Esophagus squamous epithelium (tissue), 5 donors: ENCODE measurements around the gene TFEB. TPM values are rescaled to one million over a fixed set of nuclear protein-coding genes. Genes with fewer than 3 reads are reported as not detected.

ENCODE experiments used
- DNase-seq: peaks from one replicate; lab custom pipeline; 2025; lab: John Stamatoyannopoulos, UW
- H3K27ac ChIP-seq, 4 donors: fragments of 200-600 bp; sonication (generic); one replicate each; pipeline ENCODE4 v1.5.1; 2016 to 2019; ENCODE audit warnings: mild to moderate bottlenecking in 1 of 4
- H3K27me3 ChIP-seq, 4 donors: fragments of 200-600 bp; sonication (generic); 1 replicate in 3 of 4; 2 replicates in 1 of 4; pipeline versions ENCODE4 v1.5.1 to v1.6.0; 2017 to 2021; ENCODE audit warnings: antibody characterized with exemption in 1 of 4
- H3K36me3 ChIP-seq, 3 donors: fragments of 200-600 bp; sonication (generic); one replicate each; pipeline ENCODE4 v1.5.1; 2016 to 2019
- H3K4me1 ChIP-seq, 3 donors: fragments of 200-600 bp; sonication (generic); one replicate each; pipeline ENCODE4 v1.5.1; 2017 to 2019
- H3K4me3 ChIP-seq, 4 donors: fragments of 200-600 bp; sonication (generic); 1 replicate in 3 of 4; 2 replicates in 1 of 4; pipeline ENCODE4 v1.5.1; 2016 to 2019; ENCODE audit warnings: mild to moderate bottlenecking in 2 of 4, moderate library complexity in 1 of 4
- H3K9me3 ChIP-seq, 3 donors: fragments of 200-600 bp; sonication (generic); one replicate each; pipeline ENCODE4 v1.5.1; 2016 to 2019
- CTCF ChIP-seq, 6 experiments: fragments of 450-650 bp in 4 of 6; fragments of 200-600 bp in 2 of 6; sonication (generic) in 2 of 6; IDR thresholded peaks; one replicate each; pipeline ENCODE4 v1.5.1; 2016 to 2019; ENCODE audit warnings: antibody characterized with exemption in 6 of 6, mild to moderate bottlenecking in 4 of 6, moderate library complexity in 4 of 6
- POLR2A ChIP-seq, 4 donors: fragments of 450-650 bp; IDR thresholded peaks; one replicate each; pipeline ENCODE4 v1.6.1; 2017; ENCODE audit warnings: antibody characterized with exemption in 4 of 4, mild to moderate bottlenecking in 4 of 4, moderate library complexity in 3 of 4
- WGBS, 2 donors: methylation state at CpG; one replicate each; pipeline ENCODE4 v1.1.5; 2018; 5-methylcytosine and 5-hydroxymethylcytosine counted together
- intact Hi-C: fragments of 100-400 bp; cut with DNase I; formaldehyde crosslinking; loops from one replicate; pipeline ENCODE4 v1.15.0; 2022
- total RNA-seq, 4 donors: library from RNA; depleted of rRNA; stranded (reverse); fragments of >200 nt; gene quantifications; one replicate each; pipeline ENCODE4 v1.1.0, GENCODE V29; 2016
- donor health status: DM: yes; HTN: yes; CAD: no.

TFEB gene
- total RNA-seq, 4 donors from 2014 or later, result 7.0 to 17.5 (median 13.4) TPM

- Histone ChIP-seq H3K36me3 (peaks cover 0 to 8% (median 0%) of the 10 kb centered on the region in 3 donors), H3K9me3 (no peaks in the 10 kb centered on the region), H3K27me3 (peaks cover 0 to 4% (median 0%) of the 10 kb centered on the region in 4 donors), H3K27ac (no peak overlapping the region), H3K4me3 (no peak overlapping the region), H3K4me1 (peaks cover 8 to 22% (median 16%) of the 10 kb centered on the region in 3 donors)
- 90 to 94% methylated on average over 2 to 3 of the region's 9 CpGs for WGBS, 2 donors
- TF ChIP-seq POLR2A (IDR thresholded peaks at IDR 0.05) (no peak), CTCF (IDR thresholded peaks at IDR 0.05) (no peak)
- DNase-seq, result no peak
- intact Hi-C loops, result loop anchor here (5.0 kb wide), 2 partner anchors 77 to 312 kb away; no protein-coding TSS in a partner anchor
These were observed 55.7 kb downstream of the TFEB start for GRCh38 chr6:41679696-41680095.

- H3K4me1 ChIP-seq, result peaks cover 8 to 18% (median 16%) of the 10 kb centered on the region in 3 donors
- TF ChIP-seq CTCF (IDR thresholded peaks at IDR 0.05), result no peak
- no peak for TF ChIP-seq POLR2A (IDR thresholded peaks at IDR 0.05)
- DNase-seq, result no peak
These were observed 56.8 kb downstream of the TFEB start for GRCh38 chr6:41678511-41679084.

GRCh38 chr6:41677124-41677921 is 58.1 kb downstream of the TFEB start:
- H3K27ac ChIP-seq, result no peak overlapping the region
- no peak overlapping the region for H3K4me3 ChIP-seq
- H3K4me1 ChIP-seq, result peaks cover 0 to 5% (median 5%) of the 10 kb centered on the region in 3 donors
- TF ChIP-seq POLR2A (IDR thresholded peaks at IDR 0.05), result no peak
- TF ChIP-seq CTCF (IDR thresholded peaks at IDR 0.05), result no peak
- H3K27me3 ChIP-seq, result peaks cover 0 to 4% (median 0%) of the 10 kb centered on the region in 4 donors
- no peaks in the 10 kb centered on the region for H3K9me3 ChIP-seq
- 88 to 89% methylated on average over 6 to 22 of the region's 25 CpGs for WGBS, 2 donors
- intact Hi-C loops, result no loop called here
- DNase-seq, result no peak
- H3K36me3 ChIP-seq, result no peaks in the 10 kb centered on the region

More at GRCh38 chr6:41678511-41679084, 56.8 kb downstream of the TFEB start:
- H3K4me3 ChIP-seq, result no peak overlapping the region
- intact Hi-C loops, result no loop called here
- H3K27ac ChIP-seq, result no peak overlapping the region
- H3K27me3 ChIP-seq, result peaks cover 0 to 6% (median 0%) of the 10 kb centered on the region in 4 donors
- no peaks in the 10 kb centered on the region for H3K36me3 ChIP-seq
- WGBS, 2 donors, result 75 to 82% methylated on average over 8 of the region's 8 CpGs
- no peaks in the 10 kb centered on the region for H3K9me3 ChIP-seq

- Histone ChIP-seq H3K36me3 (no peaks in the 10 kb centered on the region), H3K27ac (no peak overlapping the region), H3K9me3 (no peaks in the 10 kb centered on the region), H3K27me3 (peaks cover 0 to 10% (median 0%) of the 10 kb centered on the region in 4 donors), H3K4me1 (no peaks in the 10 kb centered on the region), H3K4me3 (no peak overlapping the region)
- no peak for DNase-seq
- 52 to 74% methylated on average over 4 to 5 of the region's 5 CpGs for WGBS, 2 donors
- no peak for TF ChIP-seq CTCF (IDR thresholded peaks at IDR 0.05)
- no peak for TF ChIP-seq POLR2A (IDR thresholded peaks at IDR 0.05)
- intact Hi-C loops, result no loop called here
These were observed 59.0 kb downstream of the TFEB start for GRCh38 chr6:41676431-41676830.

- intact Hi-C loops, result no loop called here
- WGBS, 2 donors, result 82 to 83% methylated on average over 6 of the region's 6 CpGs
- Histone ChIP-seq H3K4me1 (no peaks in the 10 kb centered on the region), H3K4me3 (no peak overlapping the region), H3K9me3 (no peaks in the 10 kb centered on the region), H3K36me3 (no peaks in the 10 kb centered on the region), H3K27me3 (peaks cover 0 to 10% (median 0%) of the 10 kb centered on the region in 4 donors), H3K27ac (no peak overlapping the region)
- DNase-seq, result no peak
- TF ChIP-seq CTCF (IDR thresholded peaks at IDR 0.05) (no peak), POLR2A (IDR thresholded peaks at IDR 0.05) (no peak)
These were observed 59.4 kb downstream of the TFEB start for GRCh38 chr6:41675992-41676391.
